HG03175 (cell line): ENCODE measurements around the gene CUL2.
"Not testable (repeated sequence)": the region's sequence is repeated elsewhere in the genome, so short reads cannot be mapped to it uniquely, and the experiment has no call there.

Experiments
- ATAC-seq: cut with Tn5 transposase; IDR thresholded peaks from one replicate; pipeline ENCODE4 v1.9.1; 2021; ENCODE audit warnings: mild to moderate bottlenecking, moderate library complexity; ENCODE audit not compliant: unreplicated experiment

CUL2 gene

GRCh38 chr10:34985823-34986222 is 104.3 kb downstream of the CUL2 start:
- no peak for ATAC-seq

DNA sequence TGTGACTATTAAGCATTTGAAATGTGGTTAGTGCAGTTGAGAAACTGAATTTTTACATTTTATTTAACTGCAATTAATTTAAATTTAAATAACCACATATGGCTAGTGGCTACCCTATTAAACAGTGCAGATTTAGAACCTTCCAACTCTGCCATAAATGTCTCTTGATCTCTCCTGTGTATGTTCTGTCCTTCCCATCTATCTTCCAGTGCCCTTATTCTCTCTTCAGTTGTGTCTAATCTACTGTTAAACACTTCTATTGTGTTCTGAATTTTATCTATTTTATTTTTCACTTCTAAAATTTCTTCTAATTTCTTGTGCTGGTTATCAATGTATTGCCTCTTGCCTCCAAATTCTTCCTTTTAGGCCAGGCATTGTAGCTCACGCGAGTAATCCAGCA is 105.0 kb downstream of the CUL2 start:
- no peak for ATAC-seq

DNA sequence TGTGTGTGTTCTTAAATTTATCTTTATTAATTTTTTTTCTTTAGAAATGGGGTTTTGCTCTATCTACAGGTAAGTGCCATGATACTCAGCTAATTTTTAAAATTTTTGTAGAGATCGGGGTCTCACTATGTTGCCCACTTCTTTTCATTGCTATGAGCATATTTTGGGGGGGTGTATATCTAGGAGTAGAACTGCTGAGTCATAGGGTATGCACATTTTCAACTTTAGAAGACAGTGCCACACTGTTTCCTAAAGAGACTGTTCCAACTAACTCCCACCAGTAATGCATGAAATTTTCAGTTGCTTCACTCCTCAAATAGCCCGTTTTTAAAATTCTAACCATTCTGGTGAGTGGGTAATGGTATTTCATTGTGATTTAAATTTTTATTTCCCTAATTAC is 108.3 kb downstream of the CUL2 start:
- ATAC-seq = no peak

DNA sequence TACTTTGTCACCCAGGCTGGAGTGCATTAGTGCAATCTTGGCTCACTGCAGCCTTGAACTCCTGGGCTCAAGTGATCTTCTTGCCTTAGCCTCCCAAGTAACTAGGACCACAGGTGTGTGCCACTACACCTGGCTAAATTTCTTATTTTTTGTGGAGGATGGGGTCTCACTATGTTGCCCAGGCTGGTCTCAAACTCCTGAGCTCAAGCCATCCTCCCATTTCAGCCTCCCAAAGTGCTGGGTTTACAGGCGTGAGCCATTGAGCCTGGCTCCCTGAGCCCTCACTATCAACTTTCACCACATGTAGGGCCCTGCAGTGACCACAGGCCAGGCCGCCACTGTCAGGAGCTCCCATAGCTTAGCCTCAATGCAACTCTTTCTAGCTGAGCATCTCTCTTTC is 110.2 kb downstream of the CUL2 start:
- ATAC-seq = no peak

GRCh38 chr10:34978080-34978479 is 112.1 kb downstream of the CUL2 start:
- ATAC-seq = no peak

- not testable (repeated sequence) for ATAC-seq
These were observed 113.7 kb downstream of the CUL2 start for GRCh38 chr10:34976380-34976910.

GRCh38 chr10:34974364-34975065 is 115.6 kb downstream of the CUL2 start:
- not testable (repeated sequence) for ATAC-seq

- ATAC-seq = not testable (repeated sequence)
These were observed 116.4 kb downstream of the CUL2 start for GRCh38 chr10:34973757-34974156.

DNA sequence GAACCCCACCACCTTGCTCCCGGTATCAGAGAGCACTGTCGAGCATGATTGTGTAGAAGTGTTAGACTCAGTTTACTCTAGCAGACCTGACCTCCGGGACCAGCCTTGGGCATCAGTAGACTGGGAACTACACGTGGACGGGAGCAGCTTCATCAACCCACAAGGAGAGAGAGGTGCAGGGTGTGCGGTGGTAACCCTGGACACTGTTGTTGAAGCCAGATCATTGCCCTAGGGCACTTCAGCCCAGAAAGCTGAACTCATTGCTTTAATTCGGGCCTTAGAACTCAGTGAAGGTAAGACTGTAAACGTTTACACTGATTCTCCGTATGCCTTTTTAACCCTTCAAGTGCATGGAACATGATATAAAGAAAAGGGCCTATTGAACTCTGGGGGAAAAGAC is 117.0 kb downstream of the CUL2 start:
- not testable (repeated sequence) for ATAC-seq

GRCh38 chr10:34972591-34972990 is 117.5 kb downstream of the CUL2 start:
- not testable (repeated sequence) for ATAC-seq

DNA sequence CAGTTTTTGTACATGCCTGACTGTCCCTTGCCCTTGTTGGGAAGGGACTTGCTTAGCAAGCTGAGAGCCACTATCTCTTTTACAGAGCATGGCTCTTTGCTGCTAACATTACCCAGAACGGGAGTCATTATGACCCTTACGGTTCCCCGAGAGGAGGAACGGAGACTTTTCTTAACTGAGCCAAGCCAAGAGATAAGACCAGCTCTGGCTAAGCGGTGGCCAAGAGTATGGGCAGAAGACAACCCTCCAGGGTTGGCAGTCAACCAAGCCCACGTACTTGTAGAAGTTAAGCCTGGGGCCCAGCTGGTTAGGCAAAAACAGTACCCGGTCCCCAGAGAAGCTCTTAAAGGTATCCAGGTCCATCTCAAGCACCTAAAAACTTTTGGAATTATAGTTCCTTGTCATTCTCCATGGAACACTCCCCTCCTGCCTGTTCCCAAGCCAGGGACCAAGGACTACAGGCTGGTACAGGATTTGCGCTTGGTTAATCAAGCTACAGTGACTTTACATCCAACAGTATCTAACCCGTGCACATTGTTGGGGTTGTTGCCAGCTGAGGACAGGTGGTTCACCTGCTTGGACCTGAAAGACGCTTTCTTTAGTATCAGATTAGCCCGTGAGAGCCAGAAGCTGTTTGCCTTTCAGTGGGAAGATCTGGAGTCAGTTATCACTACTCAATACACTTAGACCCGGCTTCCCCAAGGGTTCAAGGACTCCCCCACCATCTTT is 118.4 kb downstream of the CUL2 start:
- ATAC-seq = not testable (repeated sequence)

- ATAC-seq = no peak
These were observed 121.0 kb downstream of the CUL2 start for GRCh38 chr10:34969171-34969570.

- ATAC-seq = no peak
These were observed 122.7 kb downstream of the CUL2 start for GRCh38 chr10:34967335-34967880.

- no peak for ATAC-seq
These were observed 123.7 kb downstream of the CUL2 start for GRCh38 chr10:34966451-34966850.

GRCh38 chr10:34966040-34966439 is 124.1 kb downstream of the CUL2 start:
- no peak for ATAC-seq

DNA sequence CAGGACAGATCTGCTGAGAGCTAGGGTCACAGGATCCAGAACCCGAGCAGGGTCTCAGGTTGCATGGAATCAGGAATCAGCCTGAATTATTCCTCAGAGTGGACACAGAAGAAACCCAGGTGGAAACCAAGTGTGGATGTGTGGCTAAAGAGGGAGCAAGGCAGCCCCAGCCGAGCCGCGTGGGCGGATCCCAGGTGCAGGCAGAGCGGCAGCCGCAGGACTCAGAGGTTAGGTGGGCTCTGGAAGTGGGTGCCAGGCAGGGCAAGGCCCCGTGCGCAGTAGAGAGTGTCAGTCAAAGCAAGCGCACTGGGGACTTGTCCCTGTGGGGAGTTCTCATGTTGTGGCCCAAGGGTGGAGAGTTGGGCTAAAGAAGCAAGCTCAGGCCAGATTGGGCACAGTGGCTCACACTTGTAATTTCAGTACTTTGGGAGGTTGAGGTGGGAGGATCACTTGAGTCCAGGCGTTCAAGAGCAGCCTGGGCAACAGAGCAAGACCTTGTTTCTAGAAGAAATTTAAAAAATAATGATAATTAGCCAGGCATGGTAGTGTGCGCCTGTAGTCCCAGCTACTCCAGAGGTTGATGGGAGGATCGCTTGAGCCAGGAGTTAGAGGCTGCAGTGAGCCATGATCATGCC is 125.9 kb downstream of the CUL2 start:
- ATAC-seq = no peak

- no peak for ATAC-seq
These were observed 127.3 kb downstream of the CUL2 start for GRCh38 chr10:34962866-34963265.

DNA sequence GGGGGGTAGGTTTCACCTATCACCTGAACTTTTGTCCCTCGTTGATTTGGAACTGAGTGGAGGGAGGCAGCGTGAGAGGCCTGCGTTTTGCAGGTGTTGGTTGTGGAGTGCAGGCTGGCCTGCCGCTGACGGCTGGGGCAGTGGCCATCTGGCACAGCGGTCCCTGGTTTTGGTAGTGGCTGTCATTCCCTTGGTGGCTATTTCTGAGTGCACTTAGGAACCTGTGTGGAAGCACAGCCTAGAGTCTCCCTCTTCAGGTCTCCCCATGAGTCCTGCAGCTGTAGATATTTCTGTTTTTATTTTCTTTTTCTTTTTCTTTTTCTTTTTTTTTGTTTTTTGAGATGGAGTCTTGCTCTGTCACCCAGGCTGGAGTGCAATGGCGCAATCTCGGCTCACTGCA is 129.2 kb downstream of the CUL2 start:
- no peak for ATAC-seq

GRCh38 chr10:34959786-34960185 is 130.4 kb downstream of the CUL2 start:
- ATAC-seq = no peak

- no peak for ATAC-seq
These were observed 130.8 kb downstream of the CUL2 start for GRCh38 chr10:34959321-34959720.
